ENCODE data around the gene TBC1D1.
A peak's percentile ranks its signal among the peaks of the same experiment; 100 is the strongest.

TBC1D1 gene

DNA sequence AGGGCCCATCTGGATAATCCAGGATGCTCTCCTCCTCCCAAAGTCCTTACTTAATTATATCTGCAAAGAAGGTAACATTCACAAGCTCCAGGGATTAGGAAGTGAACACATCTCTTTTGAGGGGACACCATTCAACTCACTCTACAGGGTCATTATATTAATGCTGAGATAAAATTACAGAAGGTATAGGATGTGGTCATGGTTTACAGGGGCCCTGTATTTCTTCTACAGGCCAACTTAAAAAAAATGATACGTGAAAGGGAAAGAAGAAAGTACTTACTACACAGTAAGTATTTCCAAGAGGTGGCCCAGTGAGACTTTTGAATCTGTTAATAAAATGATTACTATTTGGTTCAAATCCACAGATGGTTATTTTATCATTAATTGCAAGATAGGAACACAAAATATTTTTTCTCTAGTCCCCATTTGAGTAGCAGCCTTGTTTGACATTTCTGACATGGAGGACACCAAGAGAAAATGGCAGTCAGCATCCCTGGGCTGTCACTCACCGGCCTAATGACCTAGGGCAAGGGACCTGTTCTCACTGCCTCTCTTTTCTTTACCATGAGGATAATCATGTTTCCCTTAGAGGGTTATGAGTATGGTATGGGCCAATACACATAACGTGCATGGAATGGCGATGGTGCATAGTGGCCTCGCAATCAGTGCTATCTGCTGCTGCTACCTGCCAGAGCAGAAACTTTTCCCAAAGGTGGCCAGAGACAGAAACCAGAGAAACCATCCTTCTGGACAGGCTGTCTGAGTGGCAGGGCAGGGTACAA is 209.8 kb downstream of the TBC1D1 start:
- no peak for DNase-seq
- in situ Hi-C loops (cut with MboI; ENCODE audit: low pct_unique_long_range_greater_than_20kb, low sequenced_read_pairs), result no loop called here

GRCh38 chr4:38101563-38101962 is 210.7 kb downstream of the TBC1D1 start:
- DNase-seq, result no peak
- in situ Hi-C loops (cut with MboI; ENCODE audit: low pct_unique_long_range_greater_than_20kb, low sequenced_read_pairs), result no loop called here

DNA sequence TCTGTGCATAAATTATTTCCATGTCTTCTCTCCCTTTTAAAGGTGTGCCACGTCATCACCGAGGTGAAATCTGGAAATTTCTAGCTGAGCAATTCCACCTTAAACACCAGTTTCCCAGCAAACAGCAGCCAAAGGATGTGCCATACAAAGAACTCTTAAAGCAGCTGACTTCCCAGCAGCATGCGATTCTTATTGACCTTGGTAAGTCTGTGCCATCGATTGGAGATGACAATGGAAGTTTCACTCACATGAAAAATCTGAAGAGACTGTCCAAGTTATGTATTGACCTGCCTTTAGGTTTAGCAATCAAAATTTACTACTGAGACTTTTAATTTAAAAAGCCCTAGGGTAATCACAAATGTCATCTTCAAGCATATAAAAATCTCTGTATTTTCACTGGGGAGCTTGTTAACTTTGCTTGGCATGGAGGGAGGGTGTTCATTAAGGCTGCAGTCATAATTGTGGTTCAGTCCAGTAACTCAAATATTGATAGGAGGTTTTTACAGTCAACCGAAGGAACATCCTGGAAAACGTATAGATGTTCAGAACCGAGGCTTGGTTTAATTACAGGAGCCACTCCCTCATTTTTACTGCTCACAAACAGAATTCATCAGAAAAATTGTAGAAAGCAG is 212.2 kb downstream of the TBC1D1 start:
- DNase-seq, result no peak
- in situ Hi-C loops (cut with MboI; ENCODE audit: low pct_unique_long_range_greater_than_20kb, low sequenced_read_pairs), result no loop called here

DNA sequence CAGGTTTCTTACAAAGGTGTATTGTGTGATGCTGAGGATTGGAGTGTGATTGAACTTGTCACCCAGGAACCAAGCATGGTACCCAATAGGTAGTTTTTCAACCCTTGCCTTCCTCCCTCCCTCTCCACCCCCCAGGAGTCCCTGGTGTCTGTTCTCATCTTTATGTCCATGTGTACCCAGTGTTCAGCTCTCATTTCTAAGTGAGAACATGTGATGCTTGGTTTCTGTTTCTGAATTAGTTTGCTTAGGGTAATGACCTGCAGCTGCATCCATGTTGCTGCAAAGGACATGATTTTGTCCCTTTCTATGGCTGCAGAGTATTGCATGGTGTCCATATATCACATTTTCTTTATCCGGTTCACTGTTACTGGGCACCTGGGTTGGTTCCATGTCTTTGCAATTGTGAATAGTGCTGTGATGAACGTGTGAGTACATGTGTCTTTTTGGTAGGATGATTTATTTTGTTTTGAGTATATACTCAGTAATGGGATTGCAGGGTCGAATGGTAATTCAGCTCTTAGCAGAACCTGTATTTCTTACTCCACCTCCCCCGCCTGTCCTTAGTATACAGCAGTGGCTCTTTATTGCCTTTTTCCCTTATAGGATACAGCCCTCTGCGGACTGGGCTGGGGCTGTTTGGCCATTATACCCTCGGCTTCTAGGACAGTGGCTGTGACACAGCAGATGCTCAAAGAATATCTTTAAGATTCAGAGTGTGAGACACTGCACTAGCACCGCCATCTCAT is 214.8 kb downstream of the TBC1D1 start:
- no peak for DNase-seq
- in situ Hi-C loops (cut with MboI; ENCODE audit: low pct_unique_long_range_greater_than_20kb, low sequenced_read_pairs), result no loop called here

- in situ Hi-C loops (cut with MboI; ENCODE audit: low pct_unique_long_range_greater_than_20kb, low sequenced_read_pairs), result no loop called here
- no peak for DNase-seq
Observed at GRCh38 chr4:38106311-38106710, 215.4 kb downstream of the TBC1D1 start.

DNA sequence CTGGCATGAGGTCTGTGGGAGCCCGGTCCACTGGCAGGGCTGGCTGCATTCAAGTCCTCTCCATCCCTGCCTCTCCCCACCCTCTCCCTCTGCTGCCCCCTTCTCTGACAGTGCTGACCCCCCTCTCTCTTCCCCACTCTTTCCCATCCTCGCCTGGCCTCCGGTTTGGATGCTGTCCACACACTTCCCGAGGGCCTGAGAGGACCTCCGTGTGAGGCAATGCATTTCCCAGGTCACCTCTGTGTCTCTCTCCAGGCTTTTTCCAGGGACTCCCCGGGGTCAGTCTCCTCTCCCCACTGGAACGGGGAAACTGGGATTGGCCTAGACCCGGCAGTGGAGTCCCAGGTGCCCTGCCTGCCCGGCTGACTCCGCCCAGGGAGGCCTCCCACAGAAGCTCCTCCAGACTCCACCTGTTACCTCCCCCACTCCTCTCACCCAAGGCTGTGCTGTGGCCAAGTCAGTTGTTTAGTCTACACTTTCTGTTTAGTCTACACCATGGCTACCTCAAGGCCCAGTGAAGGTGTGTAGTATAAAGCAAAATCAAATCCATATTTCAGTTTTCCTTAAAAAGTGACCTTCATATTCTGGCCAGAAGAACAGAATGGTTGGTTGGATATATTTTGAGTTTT is 216.1 kb downstream of the TBC1D1 start:
- DNase-seq, result no peak
- in situ Hi-C loops (cut with MboI; ENCODE audit: low pct_unique_long_range_greater_than_20kb, low sequenced_read_pairs), result no loop called here

- no peak for DNase-seq
- in situ Hi-C loops (cut with MboI; ENCODE audit: low pct_unique_long_range_greater_than_20kb, low sequenced_read_pairs), result no loop called here
Observed at GRCh38 chr4:38107818-38108217, 216.9 kb downstream of the TBC1D1 start.

DNA sequence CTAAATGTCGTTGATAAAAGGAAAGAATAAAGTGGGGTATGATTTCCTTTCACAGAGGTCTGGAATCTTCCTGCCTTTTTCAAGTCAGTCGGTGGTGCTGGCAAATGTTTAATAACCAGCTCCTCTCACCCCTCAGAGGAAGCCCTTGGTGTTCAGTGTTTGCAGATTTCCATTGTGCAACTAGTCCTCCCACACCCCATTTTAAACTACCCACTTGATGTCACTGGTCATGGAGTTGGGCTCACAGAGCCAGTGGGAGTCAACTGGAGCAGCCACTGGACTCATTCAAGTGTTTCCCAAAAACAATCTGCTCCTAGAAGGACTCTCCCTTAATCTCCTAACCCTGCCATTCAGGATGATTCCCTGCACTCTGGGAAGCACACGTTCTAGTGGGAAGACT is 218.5 kb downstream of the TBC1D1 start:
- DNase-seq, result no peak
- in situ Hi-C loops (cut with MboI; ENCODE audit: low pct_unique_long_range_greater_than_20kb, low sequenced_read_pairs), result no loop called here

DNA sequence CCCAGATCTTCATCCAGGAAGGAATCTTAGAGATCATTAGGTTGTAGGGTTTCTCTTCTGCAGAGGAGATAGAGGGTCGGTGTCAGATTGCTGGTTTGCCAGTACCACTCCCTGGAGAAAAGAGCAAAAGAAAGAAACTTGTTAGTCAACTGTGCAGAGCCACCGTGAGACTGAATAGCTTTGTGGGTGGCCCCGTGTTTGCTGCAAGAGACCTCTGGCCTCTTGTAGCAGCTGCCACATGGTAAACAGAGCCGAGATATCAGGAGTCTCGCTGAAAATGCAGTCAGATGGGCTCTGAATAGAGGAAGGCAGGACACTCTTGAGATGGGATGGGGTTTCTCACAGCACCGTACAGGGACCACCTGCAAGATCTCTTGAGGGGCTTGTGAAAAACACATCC is 219.0 kb downstream of the TBC1D1 start:
- in situ Hi-C loops (cut with MboI; ENCODE audit: low pct_unique_long_range_greater_than_20kb, low sequenced_read_pairs), result no loop called here
- no peak for DNase-seq

- DNase-seq, result no peak
- in situ Hi-C loops (cut with MboI; ENCODE audit: low pct_unique_long_range_greater_than_20kb, low sequenced_read_pairs), result no loop called here
Observed at GRCh38 chr4:38111024-38111423, 220.1 kb downstream of the TBC1D1 start.

DNA sequence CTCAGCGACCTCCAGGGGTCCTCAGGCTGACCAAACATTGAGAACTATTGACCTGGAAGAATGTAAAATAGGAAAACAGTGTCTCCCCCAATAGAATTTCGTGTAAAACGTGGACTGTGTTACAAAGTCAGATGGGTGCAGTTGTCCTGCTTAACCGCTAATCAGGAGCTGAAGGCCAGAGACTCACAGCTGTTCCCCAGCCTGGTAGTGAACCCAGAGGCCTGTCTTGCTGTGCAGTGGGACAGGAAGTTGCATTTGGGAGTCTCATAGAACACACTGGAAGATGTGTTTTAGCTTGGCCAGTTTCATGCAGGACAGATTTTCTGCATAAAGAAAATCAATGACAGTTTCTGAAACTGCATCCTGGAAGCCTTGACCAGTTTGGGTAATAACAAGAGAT is 220.8 kb downstream of the TBC1D1 start:
- no peak for DNase-seq
- in situ Hi-C loops (cut with MboI; ENCODE audit: low pct_unique_long_range_greater_than_20kb, low sequenced_read_pairs), result no loop called here

- no peak for DNase-seq
- in situ Hi-C loops (cut with MboI; ENCODE audit: low pct_unique_long_range_greater_than_20kb, low sequenced_read_pairs), result no loop called here
Observed at GRCh38 chr4:38113132-38113531, 222.2 kb downstream of the TBC1D1 start.

DNA sequence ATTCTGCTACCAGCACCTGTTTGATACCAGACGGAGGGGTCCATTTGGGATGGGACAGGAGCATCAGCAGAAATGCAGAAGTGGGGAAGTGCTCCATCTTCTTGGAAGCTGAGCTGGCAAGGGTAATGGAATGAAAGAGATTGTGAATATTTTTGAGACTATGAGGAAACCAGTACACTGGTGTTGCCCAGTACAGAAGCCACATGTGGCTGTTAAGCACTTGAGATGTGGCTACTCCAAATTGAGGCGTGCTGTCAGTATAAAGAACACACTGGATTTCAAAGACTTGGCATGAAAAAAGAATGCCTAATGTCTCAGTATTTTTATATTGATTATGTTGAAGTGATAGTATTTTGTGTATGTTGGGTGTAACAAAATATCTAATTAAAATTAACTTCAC is 222.7 kb downstream of the TBC1D1 start:
- in situ Hi-C loops (cut with MboI; ENCODE audit: low pct_unique_long_range_greater_than_20kb, low sequenced_read_pairs), result no loop called here
- no peak for DNase-seq

DNA sequence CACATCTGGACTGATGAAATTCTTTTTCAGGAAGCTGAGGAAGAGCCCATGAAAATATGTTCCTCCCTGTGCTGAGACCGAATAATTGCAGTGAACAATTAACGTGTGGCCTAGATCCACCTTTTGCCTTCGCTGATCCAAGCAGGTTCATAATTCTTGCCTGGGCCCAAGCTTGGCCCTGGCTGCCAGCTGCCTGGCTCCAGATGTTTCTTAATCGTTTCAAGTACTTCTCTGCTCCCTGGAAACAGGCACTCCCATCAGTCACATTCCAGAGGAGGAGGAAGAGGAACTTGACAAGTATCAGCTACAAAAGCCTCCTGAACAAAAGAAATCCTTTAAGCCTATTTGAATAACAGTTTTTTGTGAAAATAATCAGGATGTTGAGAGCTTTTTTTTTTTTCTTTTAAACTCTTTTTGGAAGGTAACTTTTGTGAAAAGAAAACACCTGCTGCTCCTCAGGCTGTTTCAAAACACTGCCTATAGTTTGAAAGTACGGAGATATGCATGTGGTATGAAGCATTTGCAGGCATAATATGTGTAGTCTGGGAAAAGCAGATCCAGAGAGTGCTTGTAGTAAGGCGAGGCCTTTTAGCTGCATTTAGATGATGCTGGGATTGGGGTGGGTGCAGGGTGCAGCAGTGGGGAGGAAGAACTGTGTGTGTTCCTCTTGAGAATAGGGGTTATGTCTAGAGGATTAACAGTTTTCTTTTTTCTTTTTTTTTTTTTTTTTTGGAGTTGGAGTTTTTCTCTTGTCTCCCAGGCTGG is 223.7 kb downstream of the TBC1D1 start:
- peak; percentile 14 for DNase-seq
- in situ Hi-C loops (cut with MboI; ENCODE audit: low pct_unique_long_range_greater_than_20kb, low sequenced_read_pairs), result no loop called here

- no peak for DNase-seq
- in situ Hi-C loops (cut with MboI; ENCODE audit: low pct_unique_long_range_greater_than_20kb, low sequenced_read_pairs), result no loop called here
Observed at GRCh38 chr4:38115601-38116000, 224.7 kb downstream of the TBC1D1 start.

- no peak for DNase-seq
- in situ Hi-C loops (cut with MboI; ENCODE audit: low pct_unique_long_range_greater_than_20kb, low sequenced_read_pairs), result no loop called here
Observed at GRCh38 chr4:38117591-38117990, 226.7 kb downstream of the TBC1D1 start.

- in situ Hi-C loops (cut with MboI; ENCODE audit: low pct_unique_long_range_greater_than_20kb, low sequenced_read_pairs), result no loop called here
- DNase-seq, result no peak
Observed at GRCh38 chr4:38119668-38120385, 228.9 kb downstream of the TBC1D1 start.

GRCh38 chr4:38120772-38121171 is 229.9 kb downstream of the TBC1D1 start:
- no peak for DNase-seq
- in situ Hi-C loops (cut with MboI; ENCODE audit: low pct_unique_long_range_greater_than_20kb, low sequenced_read_pairs), result no loop called here

DNA sequence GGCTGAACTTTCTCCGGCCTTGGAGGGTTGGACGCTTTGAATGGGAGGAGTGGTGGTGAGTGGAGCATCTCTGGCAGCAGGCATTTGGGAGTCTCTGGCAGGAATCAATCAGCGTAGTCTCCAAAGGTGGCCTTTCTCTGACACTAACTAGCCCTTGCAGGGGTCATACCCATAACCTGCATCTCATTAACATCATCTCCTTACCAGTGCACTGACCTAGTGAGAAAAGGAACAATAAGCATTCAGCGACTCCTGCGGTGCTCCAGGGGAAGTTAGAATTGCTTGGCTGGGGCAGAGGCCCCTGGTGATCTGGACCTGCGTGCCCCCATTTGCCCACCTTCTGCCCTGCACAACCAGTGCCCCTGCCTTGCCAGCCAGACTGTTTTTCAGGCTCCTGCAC is 231.2 kb downstream of the TBC1D1 start:
- in situ Hi-C loops (cut with MboI; ENCODE audit: low pct_unique_long_range_greater_than_20kb, low sequenced_read_pairs), result no loop called here
- DNase-seq, result no peak

Measured in KBM-7 (cell line).